Measurements from ENCODE around the gene KCND2. TPM values are rescaled to one million over a fixed set of nuclear protein-coding genes. Genes with fewer than 3 reads are reported as not detected.

The KCND2 gene
- total and polyA plus RNA-seq, 7 donors, result 0.04 to 2.7 (median 0.15) TPM

DNA sequence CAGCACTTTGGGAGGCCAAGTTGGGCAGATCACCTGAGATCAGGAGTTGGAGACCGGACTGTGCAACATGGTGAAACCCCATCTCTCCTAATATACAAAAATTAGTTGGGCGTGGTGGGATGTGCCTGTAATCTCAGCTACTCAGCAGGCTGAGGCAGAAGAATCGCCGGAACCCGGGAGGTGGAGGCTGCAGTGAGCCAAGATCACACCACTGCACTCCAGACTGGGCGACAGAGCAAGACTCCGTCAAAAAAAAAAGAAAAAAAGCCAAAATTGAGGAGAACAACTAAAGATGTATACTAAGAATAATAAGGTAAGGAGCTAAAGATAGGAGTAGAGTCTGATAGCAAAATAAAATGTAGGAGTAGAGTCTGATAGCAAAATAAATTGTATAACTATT, 251.0 kb downstream of the KCND2 start:
- 92 to 93% (median 92%) methylated on average over 7 of the region's 7 CpGs for WGBS, 3 donors
- DNase-seq, result no peak
- TF ChIP-seq, protein P1, sequence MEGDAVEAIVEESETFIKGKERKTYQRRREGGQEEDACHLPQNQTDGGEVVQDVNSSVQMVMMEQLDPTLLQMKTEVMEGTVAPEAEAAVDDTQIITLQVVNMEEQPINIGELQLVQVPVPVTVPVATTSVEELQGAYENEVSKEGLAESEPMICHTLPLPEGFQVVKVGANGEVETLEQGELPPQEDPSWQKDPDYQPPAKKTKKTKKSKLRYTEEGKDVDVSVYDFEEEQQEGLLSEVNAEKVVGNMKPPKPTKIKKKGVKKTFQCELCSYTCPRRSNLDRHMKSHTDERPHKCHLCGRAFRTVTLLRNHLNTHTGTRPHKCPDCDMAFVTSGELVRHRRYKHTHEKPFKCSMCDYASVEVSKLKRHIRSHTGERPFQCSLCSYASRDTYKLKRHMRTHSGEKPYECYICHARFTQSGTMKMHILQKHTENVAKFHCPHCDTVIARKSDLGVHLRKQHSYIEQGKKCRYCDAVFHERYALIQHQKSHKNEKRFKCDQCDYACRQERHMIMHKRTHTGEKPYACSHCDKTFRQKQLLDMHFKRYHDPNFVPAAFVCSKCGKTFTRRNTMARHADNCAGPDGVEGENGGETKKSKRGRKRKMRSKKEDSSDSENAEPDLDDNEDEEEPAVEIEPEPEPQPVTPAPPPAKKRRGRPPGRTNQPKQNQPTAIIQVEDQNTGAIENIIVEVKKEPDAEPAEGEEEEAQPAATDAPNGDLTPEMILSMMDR (IDR thresholded peaks at IDR 0.05), result no peak
- H3K4me3 ChIP-seq, result no peak overlapping the region
- intact Hi-C loops (cut with DNase I), result no loop called here
- no peak overlapping the region for H3K27ac ChIP-seq
- no peaks in the 10 kb centered on the region for H3K27me3 ChIP-seq (ENCODE audit: insufficient read depth in 3 of 3, low read length in 2 of 3)
- no peaks in the 10 kb centered on the region for H3K4me1 ChIP-seq
- no peaks in the 10 kb centered on the region for H3K9me3 ChIP-seq
- H3K36me3 ChIP-seq (ENCODE audit: insufficient read depth in 1 of 2, low read depth in 1 of 2), result no peaks in the 10 kb centered on the region
- no peak for ATAC-seq

DNA sequence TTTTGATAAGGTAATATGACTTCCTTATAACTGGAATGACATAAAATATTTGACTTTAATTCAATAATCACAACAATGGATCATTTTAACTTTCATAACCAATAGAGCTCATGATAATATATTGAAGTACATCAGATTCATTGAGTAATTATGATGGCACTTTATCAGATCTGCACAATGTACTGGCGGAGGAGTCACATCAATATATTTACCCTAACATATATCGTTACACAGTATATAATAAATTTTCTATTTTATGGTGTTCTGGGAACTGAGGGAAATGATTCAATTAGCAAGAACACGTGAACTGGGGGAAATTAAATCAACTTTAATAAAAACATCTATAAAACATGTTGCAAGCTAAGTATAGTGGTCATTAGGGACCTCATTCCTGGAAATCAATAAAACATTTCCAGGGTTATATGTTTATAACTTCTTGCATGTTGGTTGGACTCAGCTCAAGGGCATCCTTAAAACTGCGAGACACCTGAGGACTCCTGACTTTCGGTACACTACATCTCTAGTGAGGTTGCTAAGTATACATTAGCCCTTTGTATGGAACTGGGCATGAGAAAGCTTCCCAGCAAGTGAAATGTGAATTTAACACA, 254.0 kb downstream of the KCND2 start:
- Histone ChIP-seq H3K27ac (no peak overlapping the region), H3K36me3 (ENCODE audit: insufficient read depth in 1 of 2, low read depth in 1 of 2) (no peaks in the 10 kb centered on the region), H3K4me1 (no peaks in the 10 kb centered on the region), H3K27me3 (ENCODE audit: insufficient read depth in 3 of 3, low read length in 2 of 3) (no peaks in the 10 kb centered on the region), H3K9me3 (no peaks in the 10 kb centered on the region), H3K4me3 (no peak overlapping the region)
- no peak for ATAC-seq
- intact Hi-C loops (cut with DNase I), result no loop called here
- TF ChIP-seq, protein P1 (IDR thresholded peaks at IDR 0.05), result no peak
- WGBS, 3 donors, result 78 to 82% (median 78%) methylated on average over 5 of the region's 5 CpGs
- no peak for DNase-seq

DNA sequence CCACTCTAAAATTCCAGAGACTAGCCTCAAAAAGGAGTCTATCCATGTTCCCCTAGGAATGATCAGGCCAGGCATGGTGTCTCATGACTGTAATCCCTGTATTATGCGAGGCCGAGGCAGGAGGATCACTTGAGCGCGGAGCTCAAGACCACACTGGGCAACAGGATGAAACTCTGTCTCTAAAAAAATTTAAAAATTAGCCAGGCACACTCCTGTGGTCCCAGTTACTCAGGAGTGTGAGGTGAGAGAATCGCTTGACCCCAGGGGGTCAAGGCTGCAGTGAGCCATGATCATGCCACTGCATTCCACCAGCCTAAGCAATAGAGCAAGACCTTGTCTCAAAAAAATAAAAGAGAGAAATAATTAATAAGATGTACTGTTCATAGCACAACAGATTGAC, 256.8 kb downstream of the KCND2 start:
- H3K36me3 ChIP-seq (ENCODE audit: insufficient read depth in 1 of 2, low read depth in 1 of 2), result no peaks in the 10 kb centered on the region
- DNase-seq (no peak), ATAC-seq (no peak)
- H3K27ac ChIP-seq, result no peak overlapping the region
- no peaks in the 10 kb centered on the region for H3K4me1 ChIP-seq
- intact Hi-C loops (cut with DNase I), result no loop called here
- TF ChIP-seq, protein P1 (IDR thresholded peaks at IDR 0.05), result no peak
- WGBS, 3 donors, result 93 to 97% (median 96%) methylated on average over 5 of the region's 5 CpGs
- H3K27me3 ChIP-seq (ENCODE audit: insufficient read depth in 3 of 3, low read length in 2 of 3), result no peaks in the 10 kb centered on the region
- no peaks in the 10 kb centered on the region for H3K9me3 ChIP-seq
- H3K4me3 ChIP-seq, result no peak overlapping the region

DNA sequence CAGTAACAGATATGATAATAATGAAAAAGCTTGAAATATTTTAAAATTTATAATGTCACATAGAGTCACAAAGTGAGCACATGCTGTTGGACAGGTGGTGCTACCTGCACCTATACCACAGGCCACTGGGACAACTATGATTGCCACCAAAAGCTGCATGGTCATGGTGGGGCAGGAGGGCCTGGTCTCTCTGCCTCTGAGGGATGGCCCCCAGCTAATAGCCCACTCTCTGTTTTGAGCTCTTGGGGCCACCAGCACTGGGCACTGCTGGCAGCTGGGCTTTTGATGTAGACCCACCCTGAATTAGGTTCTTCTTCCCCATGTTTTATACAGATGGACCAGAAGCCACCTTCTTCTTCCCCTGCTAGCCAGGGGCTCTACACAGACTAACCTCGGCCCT, 265.4 kb downstream of the KCND2 start:
- Histone ChIP-seq H3K36me3 (ENCODE audit: insufficient read depth in 1 of 2, low read depth in 1 of 2) (no peaks in the 10 kb centered on the region), H3K9me3 (no peaks in the 10 kb centered on the region), H3K27me3 (ENCODE audit: insufficient read depth in 3 of 3, low read length in 2 of 3) (no peaks in the 10 kb centered on the region), H3K27ac (no peak overlapping the region), H3K4me3 (no peak overlapping the region), H3K4me1 (no peaks in the 10 kb centered on the region)
- DNase-seq (no peak), ATAC-seq (no peak)
- TF ChIP-seq, protein P1 (IDR thresholded peaks at IDR 0.05), result no peak
- intact Hi-C loops (cut with DNase I), result no loop called here
- WGBS, 3 donors, result 89 to 92% (median 92%) methylated on average over 1 of the region's 1 CpG

DNA sequence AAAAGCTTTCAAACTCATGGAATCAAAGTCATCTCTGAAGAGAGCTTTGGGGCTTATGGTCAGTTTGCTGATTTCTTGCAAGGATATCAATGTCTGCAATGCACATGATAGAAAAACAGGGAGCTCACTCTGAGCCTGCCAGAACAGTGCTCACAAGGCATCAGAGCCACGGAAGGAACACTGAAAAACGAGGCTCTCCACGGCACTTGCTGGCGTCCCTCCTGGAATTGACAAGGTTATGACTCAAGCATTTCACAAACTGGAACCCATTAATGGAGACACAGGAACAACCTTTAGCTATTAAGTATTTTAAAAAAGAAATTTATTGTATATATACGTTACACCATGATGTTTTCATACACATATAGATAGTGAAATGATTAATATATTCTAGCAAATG, 266.3 kb downstream of the KCND2 start:
- DNase-seq (no peak), ATAC-seq (no peak)
- Histone ChIP-seq H3K27ac (no peak overlapping the region), H3K36me3 (ENCODE audit: insufficient read depth in 1 of 2, low read depth in 1 of 2) (no peaks in the 10 kb centered on the region), H3K27me3 (ENCODE audit: insufficient read depth in 3 of 3, low read length in 2 of 3) (no peaks in the 10 kb centered on the region), H3K4me3 (no peak overlapping the region), H3K4me1 (no peaks in the 10 kb centered on the region), H3K9me3 (no peaks in the 10 kb centered on the region)
- WGBS, 3 donors, result 58 to 66% (median 64%) methylated on average over 5 of the region's 5 CpGs
- intact Hi-C loops (cut with DNase I), result no loop called here
- TF ChIP-seq, protein P1 (IDR thresholded peaks at IDR 0.05), result no peak
